ENCODE results near the gene TUBGCP2.

GRCh38 chr10:133255323-133255722 is 53.3 kb downstream of the TUBGCP2 start:
- no peak for TF ChIP-seq CTCF (IDR thresholded peaks at IDR 0.05)
- no peak for TF ChIP-seq POLR2A (IDR thresholded peaks at IDR 0.05)
